ENCODE results near the gene CADPS.

Gene CADPS

DNA sequence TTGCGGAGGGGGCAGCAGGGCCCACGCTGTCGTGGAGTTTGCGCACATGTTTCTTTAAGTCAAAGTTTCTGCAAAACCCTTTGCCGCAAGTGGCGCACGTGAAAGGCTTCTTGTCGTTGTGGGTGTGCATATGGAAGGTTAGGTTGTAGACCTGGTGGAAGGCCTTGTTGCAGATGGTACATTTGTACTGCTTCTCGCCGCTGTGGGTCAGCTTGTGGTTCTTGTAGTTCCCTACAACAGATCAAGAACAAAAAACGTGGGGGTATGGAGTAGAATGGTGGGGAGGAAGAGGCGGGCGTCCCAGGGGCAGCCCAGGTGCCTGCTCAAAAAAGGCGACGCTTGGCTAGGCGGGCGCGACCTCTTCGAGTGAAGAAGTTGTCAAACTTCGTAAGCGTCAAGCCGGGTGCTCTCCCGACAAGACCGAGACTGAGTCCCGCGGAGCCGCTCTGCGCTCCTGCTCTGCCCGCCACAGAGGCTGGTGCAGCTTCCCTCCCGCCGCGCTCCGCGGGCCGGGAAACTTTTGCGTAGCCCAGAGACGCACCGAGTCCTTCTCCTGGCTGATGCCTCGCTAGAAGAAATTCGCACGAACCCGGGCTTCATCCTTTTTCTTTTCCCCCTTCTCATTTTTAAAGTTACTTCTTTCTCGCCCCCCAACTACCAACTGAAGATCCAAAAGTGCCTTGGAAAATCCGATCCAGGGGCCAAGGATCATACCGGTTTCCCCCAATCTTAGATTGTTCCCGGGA, 504.9 kb downstream of the CADPS start:
- TF ChIP-seq POLR2AphosphoS5 (IDR thresholded peaks at IDR 0.05; ENCODE audit: low read depth), result no peak
- no peak for TF ChIP-seq GABPA (IDR thresholded peaks at IDR 0.05; ENCODE audit: low read depth)
- TF ChIP-seq SPI1 (IDR thresholded peaks at IDR 0.05; ENCODE audit: borderline replicate concordance, low read depth), result no peak
- TF ChIP-seq REST (IDR thresholded peaks at IDR 0.05; ENCODE audit: insufficient replicate concordance, low read depth), result no peak
- TF ChIP-seq CTCF (IDR thresholded peaks at IDR 0.05; ENCODE audit: insufficient read depth, low read length), result no peak
- Histone ChIP-seq H3K27ac (replicated peaks) (no peak overlapping the region), H3K4me3 (replicated peaks; ENCODE audit: insufficient read depth, low read length) (no peak overlapping the region), H3K27me3 (ENCODE audit: insufficient read depth, poor library complexity, severe bottlenecking) (peaks cover 75% of the 10 kb centered on the region)
- DNase-seq (ENCODE audit: low read depth in 1 of 2, low spot score in 1 of 2), result no peak

- Histone ChIP-seq H3K27ac (replicated peaks) (no peak overlapping the region), H3K27me3 (ENCODE audit: insufficient read depth, poor library complexity, severe bottlenecking) (peaks cover 68% of the 10 kb centered on the region), H3K4me3 (replicated peaks; ENCODE audit: insufficient read depth, low read length) (no peak overlapping the region)
- TF ChIP-seq CTCF (IDR thresholded peaks at IDR 0.05; ENCODE audit: insufficient read depth, low read length), result no peak
- TF ChIP-seq SPI1 (IDR thresholded peaks at IDR 0.05; ENCODE audit: borderline replicate concordance, low read depth), result no peak
- no peak for TF ChIP-seq GABPA (IDR thresholded peaks at IDR 0.05; ENCODE audit: low read depth)
- TF ChIP-seq POLR2AphosphoS5 (IDR thresholded peaks at IDR 0.05; ENCODE audit: low read depth), result no peak
- TF ChIP-seq REST (IDR thresholded peaks at IDR 0.05; ENCODE audit: insufficient replicate concordance, low read depth), result no peak
- DNase-seq (ENCODE audit: low read depth in 1 of 2, low spot score in 1 of 2), result no peak
Observed at GRCh38 chr3:62369476-62369743, 505.8 kb downstream of the CADPS start.

- H3K27me3 ChIP-seq (ENCODE audit: insufficient read depth, poor library complexity, severe bottlenecking), result peaks cover 65% of the 10 kb centered on the region
- H3K27ac ChIP-seq (replicated peaks), result no peak overlapping the region
- DNase-seq (ENCODE audit: low read depth in 1 of 2, low spot score in 1 of 2), result no peak
- H3K4me3 ChIP-seq (replicated peaks; ENCODE audit: insufficient read depth, low read length), result no peak overlapping the region
- TF ChIP-seq POLR2AphosphoS5 (IDR thresholded peaks at IDR 0.05; ENCODE audit: low read depth) (no peak), SPI1 (IDR thresholded peaks at IDR 0.05; ENCODE audit: borderline replicate concordance, low read depth) (no peak), GABPA (IDR thresholded peaks at IDR 0.05; ENCODE audit: low read depth) (no peak), CTCF (IDR thresholded peaks at IDR 0.05; ENCODE audit: insufficient read depth, low read length) (no peak), REST (IDR thresholded peaks at IDR 0.05; ENCODE audit: insufficient replicate concordance, low read depth) (no peak)
Observed at GRCh38 chr3:62368705-62369475, 506.3 kb downstream of the CADPS start.
